Trophoblast cell (in vitro differentiated cells and primary cell): ENCODE measurements around the gene NPDC1.

Source experiments
- DNase-seq, 2 donors: peaks; one replicate each; pipeline ENCODE4 v3.0.0-alpha.2; 2016
- H2AFZ ChIP-seq: 2 replicates; pipeline ENCODE4 v1.6.1; 2013; ENCODE audit warnings: low read length, moderate library complexity, mild to moderate bottlenecking; ENCODE audit not compliant: insufficient read depth, poor library complexity
- H2AK5ac ChIP-seq: 2 replicates; pipeline ENCODE4 v1.6.1; 2013; ENCODE audit warnings: mild to moderate bottlenecking, low read length
- H2BK120ac ChIP-seq: 2 replicates; pipeline ENCODE4 v1.6.1; 2013; ENCODE audit warnings: low read length, mild to moderate bottlenecking, moderate library complexity; ENCODE audit not compliant: insufficient read depth, poor library complexity
- H2BK12ac ChIP-seq: 2 replicates; pipeline ENCODE4 v1.6.1; 2013; ENCODE audit warnings: mild to moderate bottlenecking, low read length, moderate library complexity
- H2BK5ac ChIP-seq: 2 replicates; pipeline ENCODE4 v1.6.1; 2013; ENCODE audit warnings: low read length, low read depth, moderate library complexity, mild to moderate bottlenecking; ENCODE audit not compliant: poor library complexity
- H3K14ac ChIP-seq: 2 replicates; pipeline ENCODE4 v1.6.1; 2013; ENCODE audit warnings: mild to moderate bottlenecking, low read length
- H3K18ac ChIP-seq: 2 replicates; pipeline ENCODE4 v1.6.1; 2013; ENCODE audit warnings: mild to moderate bottlenecking, low read length
- H3K23ac ChIP-seq: 2 replicates; pipeline ENCODE4 v1.6.1; 2013; ENCODE audit warnings: low read length
- H3K27ac ChIP-seq: 2 replicates; pipeline ENCODE4 v1.5.1; 2013; ENCODE audit warnings: low read depth, mild to moderate bottlenecking, inconsistent platforms, low read length, moderate library complexity
- H3K27me3 ChIP-seq: 2 replicates; pipeline ENCODE4 v1.6.1; 2013; ENCODE audit warnings: inconsistent platforms, mild to moderate bottlenecking, low read length, moderate library complexity; ENCODE audit not compliant: insufficient read depth
- H3K36me3 ChIP-seq, 2 experiments: 1 replicate in 1 of 2; 2 replicates in 1 of 2; pipeline ENCODE4 v1.6.1; 2013; ENCODE audit warnings: low read length in 2 of 2, mild to moderate bottlenecking in 2 of 2, moderate library complexity in 1 of 2; ENCODE audit not compliant: insufficient read depth in 2 of 2, control insufficient read depth in 1 of 2
- H3K4ac ChIP-seq: 2 replicates; pipeline ENCODE4 v1.6.1; 2013; ENCODE audit warnings: low read depth, mild to moderate bottlenecking, low read length, moderate library complexity
- H3K4me1 ChIP-seq, 2 experiments: 1 replicate in 1 of 2; 2 replicates in 1 of 2; pipeline ENCODE4 v1.6.1; 2013; ENCODE audit warnings: low read length in 2 of 2, mild to moderate bottlenecking in 2 of 2, moderate library complexity in 1 of 2; ENCODE audit not compliant: insufficient read depth in 2 of 2, control insufficient read depth in 1 of 2
- H3K4me2 ChIP-seq: 2 replicates; pipeline ENCODE4 v1.6.1; 2013; ENCODE audit warnings: inconsistent platforms, mild to moderate bottlenecking, low read length, moderate library complexity
- H3K4me3 ChIP-seq: 2 replicates; pipeline ENCODE4 v1.5.1; 2013; ENCODE audit warnings: mild to moderate bottlenecking, low read depth, low read length, inconsistent platforms
- H3K79me1 ChIP-seq: one replicate; pipeline ENCODE4 v1.6.1; 2013; ENCODE audit warnings: low read length
- H3K79me2 ChIP-seq: 2 replicates; pipeline ENCODE4 v1.6.1; 2013; ENCODE audit warnings: low read length, mild to moderate bottlenecking; ENCODE audit not compliant: control insufficient read depth, insufficient read depth, poor library complexity
- H3K9ac ChIP-seq: 2 replicates; pipeline ENCODE4 v1.6.1; 2013; ENCODE audit warnings: mild to moderate bottlenecking, low read length
- H3K9me3 ChIP-seq: 2 replicates; pipeline ENCODE4 v1.6.1; 2013; ENCODE audit warnings: low read depth, mild to moderate bottlenecking, control low read depth, inconsistent platforms, low read length; ENCODE audit not compliant: insufficient read depth
- H4K12ac ChIP-seq: 2 replicates; pipeline ENCODE4 v1.6.1; 2013; ENCODE audit warnings: low read depth, mild to moderate bottlenecking, low read length, moderate library complexity
- H4K8ac ChIP-seq: 2 replicates; pipeline ENCODE4 v1.6.1; 2013; ENCODE audit warnings: low read depth, mild to moderate bottlenecking, low read length, moderate library complexity
- H4K91ac ChIP-seq: one replicate; pipeline ENCODE4 v1.6.1; 2013; ENCODE audit warnings: low read depth, mild to moderate bottlenecking, low read length, moderate library complexity
- WGBS: extraction: QIAGEN DNeasy Blood & Tissue Kit; methylation state at CpG from one replicate; pipeline ENCODE4 v1.1.7; 2013; ENCODE audit warnings: missing lambda C conversion rate; ENCODE audit not compliant: insufficient read length, insufficient coverage; ENCODE audit errors: extremely low coverage; 5-methylcytosine and 5-hydroxymethylcytosine counted together

Gene NPDC1

GRCh38 chr9:137001857-137002645 lies 43.9 kb downstream of the NPDC1 start:
- Histone ChIP-seq H3K23ac (no peak overlapping the region), H3K27me3 (no peaks in the 10 kb centered on the region), H4K12ac (no peak overlapping the region), H3K18ac (no peak overlapping the region), H2BK12ac (no peak overlapping the region), H3K4me2 (no peak overlapping the region), H3K27ac (no peak overlapping the region), H3K36me3 (no peaks in the 10 kb centered on the region), H2AK5ac (no peak overlapping the region), H4K91ac (no peak overlapping the region), H3K9me3 (peaks cover 4% of the 10 kb centered on the region), H3K79me1 (peaks cover 20% of the 10 kb centered on the region), H3K4me1 (peaks cover 13 to 21% of the 10 kb centered on the region in 2 experiments), H3K4me3 (peak overlapping the region; percentile 1), H2AFZ (no peak overlapping the region), H3K4ac (no peak overlapping the region), H3K14ac (no peak overlapping the region), H2BK5ac (no peak overlapping the region), H4K8ac (no peak overlapping the region), H3K79me2 (peaks cover 4% of the 10 kb centered on the region), H2BK120ac (peak overlapping the region; percentile 6), H3K9ac (no peak overlapping the region)
- no CpG with 5 or more reads among the region's 20 CpGs for WGBS
- DNase-seq, result no peak

- H2AFZ ChIP-seq, result no peak overlapping the region
- peak overlapping the region; percentile 64 for H3K27ac ChIP-seq
- no peak overlapping the region for H3K18ac ChIP-seq
- no peak overlapping the region for H3K9ac ChIP-seq
- no CpG with 5 or more reads among the region's 10 CpGs for WGBS
- peaks cover 0 to 2% of the 10 kb centered on the region in 2 experiments for H3K36me3 ChIP-seq
- no peak overlapping the region for H2BK12ac ChIP-seq
- H2BK5ac ChIP-seq, result peak overlapping the region; percentile 69
- H3K4me3 ChIP-seq, result no peak overlapping the region
- no peak overlapping the region for H3K14ac ChIP-seq
- H4K91ac ChIP-seq, result peak overlapping the region; percentile 64
- peaks cover 32% of the 10 kb centered on the region for H3K79me1 ChIP-seq
- H2BK120ac ChIP-seq, result peak overlapping the region; percentile 67
- no peak overlapping the region for H4K12ac ChIP-seq
- peak; percentile 54 to 90 for DNase-seq
- peaks cover 7% of the 10 kb centered on the region for H3K79me2 ChIP-seq
- H4K8ac ChIP-seq, result no peak overlapping the region
- no peak overlapping the region for H3K4ac ChIP-seq
- no peaks in the 10 kb centered on the region for H3K9me3 ChIP-seq
- H3K4me2 ChIP-seq, result peak overlapping the region; percentile 13
- no peak overlapping the region for H3K23ac ChIP-seq
- no peaks in the 10 kb centered on the region for H3K27me3 ChIP-seq
- H3K4me1 ChIP-seq, result peaks cover 29 to 37% of the 10 kb centered on the region in 2 experiments
- no peak overlapping the region for H2AK5ac ChIP-seq
Measured at GRCh38 chr9:137000177-137000930, 45.6 kb downstream of the NPDC1 start.

- Histone ChIP-seq H2AK5ac (peak overlapping the region; percentile 96), H3K23ac (no peak overlapping the region), H3K14ac (peak overlapping the region; percentile 85), H3K4ac (peak overlapping the region; percentile 17), H3K79me2 (peaks cover 11% of the 10 kb centered on the region), H3K27ac (peak overlapping the region; percentile 9), H4K91ac (peak overlapping the region; percentile 89), H4K8ac (peak overlapping the region; percentile 32), H4K12ac (no peak overlapping the region), H2BK120ac (peak overlapping the region; percentile 92), H3K4me1 (peaks cover 44 to 58% of the 10 kb centered on the region in 2 experiments), H3K27me3 (no peaks in the 10 kb centered on the region), H3K4me3 (no peak overlapping the region), H3K9me3 (no peaks in the 10 kb centered on the region), H2BK12ac (peak overlapping the region; percentile 85), H3K4me2 (no peak overlapping the region), H2AFZ (no peak overlapping the region), H2BK5ac (peak overlapping the region; percentile 79), H3K79me1 (peaks cover 37% of the 10 kb centered on the region), H3K9ac (no peak overlapping the region), H3K18ac (peak overlapping the region; percentile 86), H3K36me3 (peaks cover 15 to 21% of the 10 kb centered on the region in 2 experiments)
- no peak for DNase-seq
- WGBS, result no CpG with 5 or more reads among the region's 18 CpGs
Measured at GRCh38 chr9:136997830-136998234, 48.1 kb downstream of the NPDC1 start.

- H4K12ac ChIP-seq, result peak overlapping the region; percentile 68
- peak overlapping the region; percentile 80 for H2BK120ac ChIP-seq
- H2BK12ac ChIP-seq, result peak overlapping the region; percentile 85
- H3K14ac ChIP-seq, result peak overlapping the region; percentile 85
- no peak overlapping the region for H3K9ac ChIP-seq
- peak overlapping the region; percentile 32 for H4K8ac ChIP-seq
- H2AK5ac ChIP-seq, result peak overlapping the region; percentile 96
- peak overlapping the region; percentile 29 for H3K4ac ChIP-seq
- H3K4me1 ChIP-seq, result peaks cover 44 to 60% of the 10 kb centered on the region in 2 experiments
- H2AFZ ChIP-seq, result peak overlapping the region; percentile 11
- peaks cover 42% of the 10 kb centered on the region for H3K79me1 ChIP-seq
- no peaks in the 10 kb centered on the region for H3K27me3 ChIP-seq
- H3K18ac ChIP-seq, result peak overlapping the region; percentile 86
- no peak for DNase-seq
- peak overlapping the region; percentile 57 for H3K4me2 ChIP-seq
- peaks cover 15 to 21% of the 10 kb centered on the region in 2 experiments for H3K36me3 ChIP-seq
- no peak overlapping the region for H3K23ac ChIP-seq
- WGBS, result no CpG with 5 or more reads among the region's 10 CpGs
- H4K91ac ChIP-seq, result peak overlapping the region; percentile 89
- peak overlapping the region; percentile 79 for H2BK5ac ChIP-seq
- H3K27ac ChIP-seq, result peak overlapping the region; percentile 48
- peaks cover 14% of the 10 kb centered on the region for H3K79me2 ChIP-seq
- no peaks in the 10 kb centered on the region for H3K9me3 ChIP-seq
- no peak overlapping the region for H3K4me3 ChIP-seq
Measured at GRCh38 chr9:136997371-136997770, 48.6 kb downstream of the NPDC1 start.
